PC-9 (cell line): ENCODE data around the gene ACACB. TPM values are rescaled to one million over a fixed set of nuclear protein-coding genes. Genes with fewer than 3 reads are reported as not detected.

ENCODE experiments used
- BruUV-seq: library from RNA; stranded (reverse); fragments of 400-500 nt; replicated peaks from 2 replicates; lab custom pipeline; 2021; lab: Mats Ljungman, UMichigan
- CTCF ChIA-PET: fragments of 300-600 bp; sonication (Branson Sonifier 250); formaldehyde crosslinking; loops from one replicate; lab custom pipeline; 2022; ENCODE audit warnings: antibody characterized with exemption; lab: Charles Lee
- POLR2A ChIA-PET: fragments of 300-600 bp; sonication (Branson Sonifier 250); formaldehyde crosslinking; loops from one replicate; lab custom pipeline; 2022; ENCODE audit warnings: antibody characterized with exemption; ENCODE audit not compliant: unreplicated experiment; lab: Charles Lee
- DNase-seq, 2 experiments: peaks; one replicate each; pipeline versions ENCODE4 v3.0.0 to v3.0.0-alpha.2; 2015 to 2022; ENCODE audit warnings: mixed read lengths in 1 of 2
- H2AFZ ChIP-seq: fragments of 200-600 bp; sonication (generic); 2 replicates; pipeline ENCODE4 v1.8.1; 2017; ENCODE audit warnings: antibody characterized with exemption
- H3F3A ChIP-seq: fragments of 200-600 bp; sonication (generic); 2 replicates; pipeline ENCODE4 v1.8.1; 2017; ENCODE audit warnings: antibody characterized with exemption, mild to moderate bottlenecking, low read depth; ENCODE audit not compliant: insufficient read depth
- H3K27ac ChIP-seq: fragments of 200-600 bp; sonication (generic); 2 replicates; pipeline ENCODE4 v1.6.1; 2016; ENCODE audit warnings: mixed run types
- H3K27me3 ChIP-seq: fragments of 200-600 bp; sonication (generic); 2 replicates; pipeline ENCODE4 v1.6.1; 2016; ENCODE audit warnings: low read depth, mixed run types; ENCODE audit not compliant: insufficient read depth
- H3K36me3 ChIP-seq: fragments of 200-600 bp; sonication (generic); 2 replicates; pipeline ENCODE4 v1.6.1; 2016; ENCODE audit warnings: low read depth, mixed run types
- H3K4me1 ChIP-seq: fragments of 200-600 bp; sonication (generic); replicated peaks from 2 replicates; pipeline ENCODE4 v1.6.1; 2016; ENCODE audit warnings: mixed run types; ENCODE audit not compliant: insufficient read depth
- H3K4me2 ChIP-seq: fragments of 200-600 bp; sonication (generic); 2 replicates; pipeline ENCODE4 v1.6.1; 2017; ENCODE audit warnings: mixed run types
- H3K4me3 ChIP-seq: fragments of 200-600 bp; sonication (generic); 2 replicates; pipeline ENCODE4 v1.6.1; 2016; ENCODE audit warnings: mixed run types
- H3K79me2 ChIP-seq: fragments of 200-600 bp; sonication (generic); 2 replicates; pipeline ENCODE4 v1.6.1; 2017; ENCODE audit warnings: low read depth, mixed run types
- H3K9me2 ChIP-seq: fragments of 200-600 bp; sonication (generic); 2 replicates; pipeline ENCODE4 v1.8.1; 2017; ENCODE audit warnings: mild to moderate bottlenecking; ENCODE audit not compliant: insufficient read depth
- H3K9me3 ChIP-seq: fragments of 200-600 bp; sonication (generic); 2 replicates; pipeline ENCODE4 v1.8.1; 2016; ENCODE audit warnings: low read depth; ENCODE audit not compliant: insufficient read depth
- H4K20me1 ChIP-seq: fragments of 200-600 bp; sonication (generic); 2 replicates; pipeline ENCODE4 v1.8.1; 2017; ENCODE audit not compliant: insufficient read depth
- CTCF ChIP-seq: fragments of 200-600 bp; sonication (generic); conservative IDR thresholded peaks from 2 replicates; pipeline ENCODE4 v1.6.1; 2017; ENCODE audit warnings: mixed run types, antibody characterized with exemption, mild to moderate bottlenecking, moderate library complexity
- EZH2 ChIP-seq: fragments of 200-600 bp; sonication (generic); IDR thresholded peaks from 2 replicates; pipeline ENCODE4 v1.8.0; 2017; ENCODE audit warnings: antibody characterized with exemption, low read depth
- intact Hi-C: fragments of 100-400 bp; cut with micrococcal nuclease; formaldehyde crosslinking; loops from one replicate; pipeline ENCODE4 v1.10.0; 2022; ENCODE audit not compliant: unreplicated experiment
- total RNA-seq: library from RNA; stranded (reverse); gene quantifications from 2 replicates; pipeline ENCODE4 v1.2.3, GENCODE V29; 2021

Gene ACACB
- total RNA-seq, 1 experiment from 2014 or later, result 13.8 TPM

GRCh38 chr12:109279525-109279924 is 163.1 kb downstream of the ACACB start:
- POLR2A ChIA-PET, result no interaction called here
- H3K9me2 ChIP-seq, result no peaks in the 10 kb centered on the region
- CTCF ChIA-PET, result interaction anchor here (0.7 kb wide), 1 partner anchor 16 kb away, joined by 3 read pairs; no protein-coding TSS in a partner anchor
- H3K4me3 ChIP-seq, result no peak overlapping the region
- BruUV-seq, result no TSS peak
- DNase-seq, result no peak
- no peaks in the 10 kb centered on the region for H3K36me3 ChIP-seq
- no peak overlapping the region for H3K27ac ChIP-seq
- peaks cover 27% of the 10 kb centered on the region; the same call in 1 of the 2 replicates for H3K27me3 ChIP-seq
- no peaks in the 10 kb centered on the region for H3K9me3 ChIP-seq
- no peaks in the 10 kb centered on the region for H3K79me2 ChIP-seq
- intact Hi-C loops, result no loop called here
- no peaks in the 10 kb centered on the region for H3F3A ChIP-seq
- no peaks in the 10 kb centered on the region for H4K20me1 ChIP-seq
- no peak for TF ChIP-seq EZH2
- no peak for TF ChIP-seq CTCF
- H3K4me2 ChIP-seq, result no peak overlapping the region
- no peak overlapping the region for H2AFZ ChIP-seq
- H3K4me1 ChIP-seq, result no peaks in the 10 kb centered on the region

- TF ChIP-seq CTCF (no peak), EZH2 (no peak)
- peaks cover 23% of the 10 kb centered on the region; the same call in 1 of the 2 replicates for H3K27me3 ChIP-seq
- no peak overlapping the region for H3K4me3 ChIP-seq
- H3K36me3 ChIP-seq, result no peaks in the 10 kb centered on the region
- no TSS peak for BruUV-seq
- H3K4me1 ChIP-seq, result no peaks in the 10 kb centered on the region
- intact Hi-C loops, result no loop called here
- H3K79me2 ChIP-seq, result no peaks in the 10 kb centered on the region
- no peaks in the 10 kb centered on the region for H3K9me3 ChIP-seq
- DNase-seq, result no peak
- CTCF ChIA-PET, result interaction anchor here (0.6 kb wide), 1 partner anchor 88 kb away, joined by 3 read pairs; no protein-coding TSS in a partner anchor
- H3K4me2 ChIP-seq, result no peak overlapping the region
- no peak overlapping the region for H2AFZ ChIP-seq
- no peaks in the 10 kb centered on the region for H3F3A ChIP-seq
- POLR2A ChIA-PET, result no interaction called here
- H3K27ac ChIP-seq, result no peak overlapping the region
- no peaks in the 10 kb centered on the region for H4K20me1 ChIP-seq
- H3K9me2 ChIP-seq, result no peaks in the 10 kb centered on the region
Observed at GRCh38 chr12:109281452-109281851, 165.1 kb downstream of the ACACB start.

- Histone ChIP-seq H3K27me3 (peaks cover 29% of the 10 kb centered on the region; the same call in 1 of the 2 replicates), H2AFZ (no peak overlapping the region), H3K36me3 (no peaks in the 10 kb centered on the region), H3K4me1 (no peaks in the 10 kb centered on the region), H3K4me3 (no peak overlapping the region), H3K79me2 (no peaks in the 10 kb centered on the region), H4K20me1 (no peaks in the 10 kb centered on the region), H3K4me2 (no peak overlapping the region), H3K27ac (no peak overlapping the region), H3K9me3 (no peaks in the 10 kb centered on the region), H3F3A (no peaks in the 10 kb centered on the region), H3K9me2 (no peaks in the 10 kb centered on the region)
- no TSS peak for BruUV-seq
- CTCF ChIA-PET, result no interaction called here
- intact Hi-C loops, result no loop called here
- POLR2A ChIA-PET, result no interaction called here
- no peak for DNase-seq
- TF ChIP-seq CTCF (no peak), EZH2 (no peak)
Observed at GRCh38 chr12:109284392-109284791, 168.0 kb downstream of the ACACB start.
